HPDE6-E6E7 (cell line): ENCODE results near the gene DCC.

Experiments
- DNase-seq: peaks from one replicate; pipeline ENCODE4 v3.0.0; 2011; ENCODE audit warnings: missing footprints; ENCODE audit errors: extremely low spot score

The DCC gene

GRCh38 chr18:52682260-52682659 is 342.3 kb downstream of the DCC start:
- DNase-seq: no peak

GRCh38 chr18:52685316-52685715 is 345.3 kb downstream of the DCC start:
- DNase-seq: no peak

GRCh38 chr18:52691841-52692240 is 351.8 kb downstream of the DCC start:
- no peak for DNase-seq

GRCh38 chr18:52694804-52695203 is 354.8 kb downstream of the DCC start:
- no peak for DNase-seq

- no peak for DNase-seq
Measured at GRCh38 chr18:52700116-52700515, 360.1 kb downstream of the DCC start.

- DNase-seq: no peak
Measured at GRCh38 chr18:52700816-52701215, 360.8 kb downstream of the DCC start.

- DNase-seq: no peak
Measured at GRCh38 chr18:52701219-52701935, 361.4 kb downstream of the DCC start.

GRCh38 chr18:52715421-52715820 is 375.4 kb downstream of the DCC start:
- DNase-seq: no peak

GRCh38 chr18:52715991-52716390 is 376.0 kb downstream of the DCC start:
- DNase-seq: no peak

- no peak for DNase-seq
Measured at GRCh38 chr18:52716973-52717372, 377.0 kb downstream of the DCC start.

GRCh38 chr18:52722904-52723303 is 382.9 kb downstream of the DCC start:
- DNase-seq: no peak

GRCh38 chr18:52723550-52723970 is 383.6 kb downstream of the DCC start:
- no peak for DNase-seq

GRCh38 chr18:52730972-52731619 is 391.1 kb downstream of the DCC start:
- DNase-seq: no peak

GRCh38 chr18:52738946-52739345 is 398.9 kb downstream of the DCC start:
- DNase-seq: no peak

- DNase-seq: no peak
Measured at GRCh38 chr18:52746986-52747385, 407.0 kb downstream of the DCC start.

GRCh38 chr18:52747869-52748268 is 407.9 kb downstream of the DCC start:
- no peak for DNase-seq

- no peak for DNase-seq
Measured at GRCh38 chr18:52748343-52748742, 408.3 kb downstream of the DCC start.

GRCh38 chr18:52749542-52749941 is 409.5 kb downstream of the DCC start:
- DNase-seq: no peak

- no peak for DNase-seq
Measured at GRCh38 chr18:52750995-52751394, 411.0 kb downstream of the DCC start.

- no peak for DNase-seq
Measured at GRCh38 chr18:52764316-52764715, 424.3 kb downstream of the DCC start.

- no peak for DNase-seq
Measured at GRCh38 chr18:52766002-52766545, 426.1 kb downstream of the DCC start.

- no peak for DNase-seq
Measured at GRCh38 chr18:52781113-52781512, 441.1 kb downstream of the DCC start.

- no peak for DNase-seq
Measured at GRCh38 chr18:52791321-52791720, 451.3 kb downstream of the DCC start.
